HG03095 (cell line): ENCODE measurements around the gene ZBTB39.
"Not testable (repeated sequence)": the region's sequence is repeated elsewhere in the genome, so short reads cannot be mapped to it uniquely, and the experiment has no call there.

ENCODE experiments used
- ATAC-seq: cut with Tn5 transposase; IDR thresholded peaks from one replicate; pipeline ENCODE4 v1.9.1; 2021; ENCODE audit warnings: moderate library complexity; ENCODE audit not compliant: unreplicated experiment

ZBTB39 gene

GRCh38 chr12:56983386-56983785 is 23.0 kb downstream of the ZBTB39 start:
- ATAC-seq, result no peak

GRCh38 chr12:56982578-56983236 is 23.6 kb downstream of the ZBTB39 start:
- ATAC-seq, result not testable (repeated sequence)

- no peak for ATAC-seq
Measured at GRCh38 chr12:56980941-56981530, 25.3 kb downstream of the ZBTB39 start.

- no peak for ATAC-seq
Measured at GRCh38 chr12:56980268-56980667, 26.1 kb downstream of the ZBTB39 start.

GRCh38 chr12:56979628-56980027 is 26.7 kb downstream of the ZBTB39 start:
- ATAC-seq, result no peak

GRCh38 chr12:56978397-56979138 is 27.8 kb downstream of the ZBTB39 start:
- no peak for ATAC-seq

GRCh38 chr12:56977361-56977760 is 29.0 kb downstream of the ZBTB39 start:
- ATAC-seq, result not testable (repeated sequence)

GRCh38 chr12:56974224-56974623 is 32.1 kb downstream of the ZBTB39 start:
- ATAC-seq, result not testable (repeated sequence)

GRCh38 chr12:56968910-56969309 is 37.4 kb downstream of the ZBTB39 start:
- ATAC-seq, result not testable (repeated sequence)

GRCh38 chr12:56965997-56966642 is 40.2 kb downstream of the ZBTB39 start:
- ATAC-seq, result not testable (repeated sequence)

- not testable (repeated sequence) for ATAC-seq
Measured at GRCh38 chr12:56965124-56965523, 41.2 kb downstream of the ZBTB39 start.

GRCh38 chr12:56963557-56963956 is 42.8 kb downstream of the ZBTB39 start:
- ATAC-seq, result not testable (repeated sequence)

- ATAC-seq, result not testable (repeated sequence)
Measured at GRCh38 chr12:56962247-56962646, 44.1 kb downstream of the ZBTB39 start.

GRCh38 chr12:56958422-56958821 is 47.9 kb downstream of the ZBTB39 start:
- no peak for ATAC-seq

GRCh38 chr12:56957229-56958052 is 48.9 kb downstream of the ZBTB39 start, which contains the start of gene RDH16:
RDH16 (minus strand) TSS chr12:56957608; CDS start chr12:56957462, 146 bp downstream.
- no peak for ATAC-seq

- ATAC-seq, result no peak
Measured at GRCh38 chr12:56955631-56956256, 50.6 kb downstream of the ZBTB39 start.

- no peak for ATAC-seq
Measured at GRCh38 chr12:56954958-56955355, 51.4 kb downstream of the ZBTB39 start.

- ATAC-seq, result no peak
Measured at GRCh38 chr12:56954057-56954957, 52.0 kb downstream of the ZBTB39 start.

GRCh38 chr12:56953314-56953713 is 53.0 kb downstream of the ZBTB39 start:
- ATAC-seq, result no peak
